Epithelial cell of umbilical artery (primary cell): ENCODE measurements around the gene LRIT1. TPM values are rescaled to one million over a fixed set of nuclear protein-coding genes. Genes with fewer than 3 reads are reported as not detected.

Source experiments
- total RNA-seq: library from RNA; depleted of rRNA; stranded (reverse); fragments of >200 nt; gene quantifications from 2 replicates; pipeline ENCODE4 v1.2.3, GENCODE V29; 2014

LRIT1 gene
- not detected in 2 replicates for total RNA-seq

GRCh38 chr10:84241185-84241790 is at the start of gene LRIT1:
LRIT1 (minus strand) TSS chr10:84241546; CDS start chr10:84241439, 107 bp downstream.

GRCh38 chr10:84244651-84245270 is 3.4 kb upstream of the LRIT1 start, which contains the start of gene RGR:
RGR (plus strand) TSS chr10:84245053; CDS start chr10:84245091, 38 bp downstream.

GRCh38 chr10:84225427-84226173 is 15.7 kb downstream of the LRIT1 start, which contains the start of gene LRIT2:
LRIT2 (minus strand) TSS chr10:84225544; CDS start chr10:84225520, 24 bp downstream.

GRCh38 chr10:84194424-84195043 is 46.8 kb downstream of the LRIT1 start, which contains the start of gene CDHR1:
CDHR1 (plus strand) TSS chr10:84194537; CDS start chr10:84194761, 224 bp downstream.

Other genes starting within 250 kb of the LRIT1 start
- gene GHITM, start 102.0 kb downstream of the LRIT1 start, total RNA-seq = 196 and 229 TPM in 2 replicates
- gene GPR15LG, start 67.7 kb downstream of the LRIT1 start, total RNA-seq = not detected in 2 replicates
- under 0.01 TPM in 2 replicates for gene CDHR1, start 47.0 kb downstream of the LRIT1 start, total RNA-seq
- gene LRIT2, start 16.0 kb downstream of the LRIT1 start, total RNA-seq = not detected in 2 replicates
- gene RGR, start 3.5 kb upstream of the LRIT1 start, total RNA-seq = not detected in 2 replicates
- 18.8 and 26.4 TPM in 2 replicates for gene CCSER2, start 87.0 kb upstream of the LRIT1 start, total RNA-seq